ENCODE data around the gene PRDM15. TPM values are rescaled to one million over a fixed set of nuclear protein-coding genes. Genes with fewer than 3 reads are reported as not detected.

The PRDM15 gene
- total and polyA plus RNA-seq, 2 donors (not counting 3 experiments of a cell fraction or from before 2014, with no cell fraction given) = 11.8 to 12.9 TPM

GRCh38 chr21:41769521-41769920 lies 109.6 kb downstream of the PRDM15 start:
- dilution Hi-C loops (cut with MboI; ENCODE audit: extremely low pct_ligation_motif_present, low sequenced_read_pairs) = no loop called here
- no peaks in the 10 kb centered on the region for H3K4me1 ChIP-seq (ENCODE audit: control insufficient read depth, extremely low read depth, insufficient read depth, low read length)
- no peak overlapping the region for H2AFZ ChIP-seq (ENCODE audit: low read depth, low read length)
- FAIRE-seq (no peak), DNase-seq (ENCODE audit: low read depth, low spot score) (no peak)
- no peak overlapping the region for H3K4me3 ChIP-seq (replicated peaks in 1 of 3; ENCODE audit: insufficient read depth in 1 of 3, low read depth in 1 of 3, low read length in 3 of 3)
- ChIA-PET CTCF (interaction anchor here (1.2 to 2.1 kb wide), 2 partner anchors 9 to 153 kb away, joined by 4 to 9 read pairs; no protein-coding TSS in a partner anchor), POLR2A (no interaction called here)
- no peak overlapping the region for H3K4me2 ChIP-seq (ENCODE audit: insufficient read depth, low read length)
- H3K79me2 ChIP-seq (ENCODE audit: control insufficient read depth, insufficient read depth, low read length) = no peaks in the 10 kb centered on the region
- no peaks in the 10 kb centered on the region for H3K36me3 ChIP-seq (ENCODE audit: control insufficient read depth in 2 of 2, extremely low read depth in 1 of 2, insufficient read depth in 2 of 2, low read length in 2 of 2)
- no TSS peak for BruUV-seq (replicated peaks)
- no peaks in the 10 kb centered on the region for H4K20me1 ChIP-seq (replicated peaks; ENCODE audit: control insufficient read depth, extremely low read depth, insufficient read depth, low read length)
- H3K9me3 ChIP-seq (replicated peaks; ENCODE audit: control insufficient read depth, insufficient read depth, low read length) = no peaks in the 10 kb centered on the region
- intact Hi-C loops (cut with micrococcal nuclease) = no loop called here
- H3K27ac ChIP-seq (ENCODE audit: insufficient read depth, low read depth, low read length) = no peak overlapping the region
- H3K27me3 ChIP-seq (ENCODE audit: control insufficient read depth in 2 of 2, insufficient read depth in 2 of 2, low read length in 2 of 2) = peaks cover 67 to 91% of the 10 kb centered on the region in 2 experiments
- no peaks in the 10 kb centered on the region for H3K9me1 ChIP-seq (replicated peaks; ENCODE audit: control insufficient read depth, extremely low read depth, insufficient read depth, low read length)
- H3K9ac ChIP-seq (replicated peaks; ENCODE audit: extremely low read depth, insufficient read depth, low read length) = no peak overlapping the region
- TF ChIP-seq POLR2AphosphoS5 (IDR thresholded peaks at IDR 0.05; ENCODE audit: insufficient read depth, low read depth, low read length) (no peak), JUN (IDR thresholded peaks at IDR 0.05; ENCODE audit: borderline replicate concordance, insufficient read depth, insufficient read length, low read depth) (no peak), POLR2A (IDR thresholded peaks at IDR 0.05; ENCODE audit: low read depth, low read length) (no peak)

GRCh38 chr21:41769111-41769510 lies 110.0 kb downstream of the PRDM15 start:
- Histone ChIP-seq H3K4me3 (replicated peaks in 1 of 3; ENCODE audit: insufficient read depth in 1 of 3, low read depth in 1 of 3, low read length in 3 of 3) (no peak overlapping the region), H3K27me3 (ENCODE audit: control insufficient read depth in 2 of 2, insufficient read depth in 2 of 2, low read length in 2 of 2) (peaks cover 70 to 91% of the 10 kb centered on the region in 2 experiments), H3K36me3 (ENCODE audit: control insufficient read depth in 2 of 2, extremely low read depth in 1 of 2, insufficient read depth in 2 of 2, low read length in 2 of 2) (no peaks in the 10 kb centered on the region), H3K4me2 (ENCODE audit: insufficient read depth, low read length) (peak overlapping the region; percentile 55), H3K27ac (ENCODE audit: insufficient read depth, low read depth, low read length) (no peak overlapping the region), H3K79me2 (ENCODE audit: control insufficient read depth, insufficient read depth, low read length) (no peaks in the 10 kb centered on the region), H3K4me1 (ENCODE audit: control insufficient read depth, extremely low read depth, insufficient read depth, low read length) (no peaks in the 10 kb centered on the region), H4K20me1 (replicated peaks; ENCODE audit: control insufficient read depth, extremely low read depth, insufficient read depth, low read length) (no peaks in the 10 kb centered on the region), H3K9me3 (replicated peaks; ENCODE audit: control insufficient read depth, insufficient read depth, low read length) (no peaks in the 10 kb centered on the region), H3K9ac (replicated peaks; ENCODE audit: extremely low read depth, insufficient read depth, low read length) (no peak overlapping the region), H2AFZ (ENCODE audit: low read depth, low read length) (no peak overlapping the region), H3K9me1 (replicated peaks; ENCODE audit: control insufficient read depth, extremely low read depth, insufficient read depth, low read length) (no peaks in the 10 kb centered on the region)
- ChIA-PET POLR2A (no interaction called here), CTCF (interaction anchor here (0.9 to 2.1 kb wide), 7 partner anchors 8 to 485 kb away, joined by 3 to 15 read pairs (median 7); no protein-coding TSS in a partner anchor)
- no TSS peak for BruUV-seq (replicated peaks)
- intact Hi-C loops (cut with micrococcal nuclease) = no loop called here
- dilution Hi-C loops (cut with MboI; ENCODE audit: extremely low pct_ligation_motif_present, low sequenced_read_pairs) = no loop called here
- TF ChIP-seq, protein P1, sequence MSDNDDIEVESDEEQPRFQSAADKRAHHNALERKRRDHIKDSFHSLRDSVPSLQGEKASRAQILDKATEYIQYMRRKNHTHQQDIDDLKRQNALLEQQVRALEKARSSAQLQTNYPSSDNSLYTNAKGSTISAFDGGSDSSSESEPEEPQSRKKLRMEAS (IDR thresholded peaks at IDR 0.05; ENCODE audit: insufficient read depth, insufficient read length) = no peak
- TF ChIP-seq POLR2AphosphoS5 (IDR thresholded peaks at IDR 0.05; ENCODE audit: insufficient read depth, low read depth, low read length) (no peak), POLR2A (IDR thresholded peaks at IDR 0.05; ENCODE audit: low read depth, low read length) (no peak), GATA2 (IDR thresholded peaks at IDR 0.05; ENCODE audit: insufficient read depth, insufficient read length, low read depth, low read length) (no peak), CTCF (IDR thresholded peaks at IDR 0.05; ENCODE audit: extremely low read depth in 1 of 2, insufficient read depth in 1 of 2, low read depth in 1 of 2, low read length in 2 of 2) (no peak), FOS (IDR thresholded peaks at IDR 0.05; ENCODE audit: borderline replicate concordance, insufficient read depth, low read length) (no peak), MYC (IDR thresholded peaks at IDR 0.05; ENCODE audit: low read depth, low read length) (no peak), EZH2 (IDR thresholded peaks at IDR 0.05; ENCODE audit: borderline replicate concordance, low read depth, low read length, severe bottlenecking) (no peak), JUN (IDR thresholded peaks at IDR 0.05; ENCODE audit: borderline replicate concordance, insufficient read depth, insufficient read length, low read depth) (no peak)
- DNase-seq (ENCODE audit: low read depth, low spot score) (no peak), FAIRE-seq (no peak)
